ENCODE results near the gene SPINK4.

The SPINK4 gene

DNA sequence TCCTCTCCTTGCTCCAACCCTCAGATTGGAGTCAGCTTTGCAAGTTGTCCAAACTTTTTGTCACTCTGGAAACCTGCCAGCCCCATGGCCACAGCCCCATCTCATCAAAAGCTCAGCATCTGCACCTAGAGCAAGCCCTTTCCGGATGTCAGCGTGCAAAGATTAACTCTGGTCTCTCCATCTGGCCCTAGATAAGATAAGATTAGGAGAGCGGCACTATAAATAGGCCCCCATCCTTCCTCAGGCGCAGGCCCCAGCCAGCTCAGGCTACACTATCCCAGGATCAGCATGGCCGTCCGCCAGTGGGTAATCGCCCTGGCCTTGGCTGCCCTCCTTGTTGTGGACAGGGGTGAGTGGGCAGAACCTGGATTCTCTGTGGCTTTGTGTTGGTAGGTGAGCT lies at the start of gene SPINK4:
Gene SPINK4, plus strand, starts transcription at position 247 of the 400 bp plus-strand sequence. Its CDS starts 42 bp downstream, at position 289.
- no peak for DNase-seq (ENCODE audit: low read depth)

GRCh38 chr9:33192493-33193255 lies 47.3 kb upstream of the SPINK4 start:
- no peak for DNase-seq (ENCODE audit: low read depth)

- DNase-seq (ENCODE audit: low read depth): no peak
Measured at GRCh38 chr9:33193818-33194217, 46.1 kb upstream of the SPINK4 start.

DNA sequence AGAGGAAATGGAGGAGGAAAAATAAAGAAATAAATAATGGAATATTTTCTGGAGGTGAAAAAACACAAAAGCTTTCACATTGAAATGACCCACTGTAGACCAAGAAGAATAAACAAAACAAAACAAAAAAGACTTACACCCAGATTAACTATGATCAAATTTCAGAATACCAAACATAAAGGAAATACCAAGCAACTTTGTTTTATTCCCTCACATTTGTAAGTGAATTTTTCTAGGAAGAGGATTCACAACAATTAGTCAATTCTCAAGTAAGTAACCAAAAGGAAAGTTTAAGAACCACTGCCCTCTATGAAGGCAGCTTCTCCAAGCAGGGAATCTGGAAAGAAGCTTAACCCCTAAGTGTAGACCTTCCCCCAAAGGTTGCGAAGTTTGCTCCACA lies 43.2 kb upstream of the SPINK4 start:
- no peak for DNase-seq (ENCODE audit: low read depth)

DNA sequence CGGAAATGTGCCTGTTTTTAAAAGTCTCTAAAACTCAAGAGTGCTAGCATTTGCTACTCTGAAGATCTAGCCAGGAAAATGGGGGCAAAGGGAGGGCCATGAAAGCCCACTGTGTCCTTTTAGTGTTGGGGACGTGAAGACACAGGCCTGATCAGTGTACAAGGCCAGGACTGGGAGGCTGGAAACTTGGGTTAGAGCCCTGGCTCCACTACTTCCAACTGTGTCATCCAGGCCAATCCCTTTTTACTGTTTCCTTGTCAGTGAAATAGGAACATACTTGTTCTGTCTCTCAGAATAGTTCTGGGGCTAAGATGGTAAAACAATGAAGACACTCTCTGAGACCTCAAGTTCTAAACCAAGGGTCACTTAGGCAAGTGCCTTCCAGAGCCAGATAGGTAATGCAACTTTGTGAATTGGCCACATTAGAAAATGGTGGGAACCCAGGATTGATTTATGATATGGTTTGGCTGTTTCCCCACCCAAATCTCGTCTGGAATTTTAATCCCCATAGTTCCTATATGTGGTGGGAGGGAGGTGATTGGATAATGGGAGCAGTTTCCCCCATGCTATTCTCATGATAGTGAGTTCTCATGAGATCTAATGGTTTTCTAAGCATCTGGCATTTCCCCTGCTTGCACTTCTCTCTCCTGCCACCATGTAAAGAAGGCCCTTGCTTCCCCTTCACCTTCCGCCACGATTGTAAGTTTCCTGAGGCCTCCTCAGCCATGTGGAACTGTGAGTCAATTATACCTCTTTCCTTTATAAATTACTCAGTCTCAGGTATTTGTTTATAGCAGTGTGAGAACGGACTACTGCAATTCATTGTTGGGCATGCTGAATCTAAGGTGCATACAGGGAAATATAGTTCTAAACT lies 42.5 kb upstream of the SPINK4 start:
- no peak for DNase-seq (ENCODE audit: low read depth)

DNA sequence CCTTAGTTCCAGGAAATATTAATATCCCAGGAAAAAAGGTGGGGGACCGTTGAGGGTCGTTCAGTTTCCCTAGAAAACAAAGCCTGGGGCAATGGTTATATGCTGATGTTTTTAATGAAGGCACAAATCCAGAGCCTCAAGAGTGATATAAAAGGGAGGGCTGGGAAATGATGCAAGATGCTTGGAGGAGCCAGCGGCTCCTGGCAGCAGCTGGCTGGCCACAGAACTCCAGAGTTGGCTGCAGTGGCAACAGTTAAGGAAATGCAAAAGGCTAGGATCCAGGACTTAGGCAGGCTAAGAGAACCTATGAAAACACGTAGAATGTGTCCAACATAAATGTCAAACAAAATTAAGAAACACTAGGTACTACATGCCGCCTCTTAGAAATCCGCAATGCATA lies 41.8 kb upstream of the SPINK4 start:
- DNase-seq (ENCODE audit: low read depth): no peak

- DNase-seq (ENCODE audit: low read depth): no peak
Measured at GRCh38 chr9:33202018-33202417, 37.9 kb upstream of the SPINK4 start.

GRCh38 chr9:33202552-33203201 lies 37.3 kb upstream of the SPINK4 start:
- no peak for DNase-seq (ENCODE audit: low read depth)

DNA sequence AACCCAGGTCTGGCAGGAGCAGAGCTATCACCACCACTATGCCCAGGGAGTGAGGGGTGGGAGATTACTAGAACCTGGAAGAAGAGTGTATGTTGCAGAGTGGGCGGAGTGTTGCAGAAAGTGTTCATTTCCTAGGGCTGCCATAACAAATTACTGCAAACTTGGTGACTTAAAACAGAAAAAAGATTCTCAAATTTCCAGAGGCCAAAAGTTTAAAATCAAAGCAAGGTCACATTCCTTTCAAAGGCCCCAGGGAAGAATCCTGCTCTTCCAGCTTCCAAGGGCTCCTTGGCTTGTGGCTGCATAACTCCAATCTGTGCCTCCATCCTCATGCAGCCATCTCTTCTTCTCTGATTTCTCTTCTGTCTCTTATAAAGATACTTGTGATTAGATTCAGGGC lies 30.6 kb upstream of the SPINK4 start:
- DNase-seq (ENCODE audit: low read depth): no peak

GRCh38 chr9:33210006-33210715 lies 29.8 kb upstream of the SPINK4 start:
- no peak for DNase-seq (ENCODE audit: low read depth)

- no peak for DNase-seq (ENCODE audit: low read depth)
Measured at GRCh38 chr9:33211695-33212393, 28.1 kb upstream of the SPINK4 start.

- no peak for DNase-seq (ENCODE audit: low read depth)
Measured at GRCh38 chr9:33220681-33221567, 19.0 kb upstream of the SPINK4 start.

DNA sequence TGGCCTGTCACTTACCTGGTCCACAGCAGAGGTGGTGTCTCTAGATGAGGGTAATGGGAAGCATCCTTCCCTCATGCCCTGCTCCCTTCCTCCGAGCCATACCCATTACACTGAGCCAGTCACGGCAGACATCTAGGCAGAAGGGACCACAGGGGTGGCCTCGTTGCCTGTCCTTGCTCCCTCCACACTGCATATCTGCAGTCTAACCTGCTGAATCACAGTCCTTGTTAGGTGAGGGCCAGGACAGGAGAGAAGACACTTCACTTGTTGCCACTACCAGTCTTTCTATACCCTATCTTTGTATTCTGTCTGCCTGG lies 18.4 kb upstream of the SPINK4 start:
- no peak for DNase-seq (ENCODE audit: low read depth)

DNA sequence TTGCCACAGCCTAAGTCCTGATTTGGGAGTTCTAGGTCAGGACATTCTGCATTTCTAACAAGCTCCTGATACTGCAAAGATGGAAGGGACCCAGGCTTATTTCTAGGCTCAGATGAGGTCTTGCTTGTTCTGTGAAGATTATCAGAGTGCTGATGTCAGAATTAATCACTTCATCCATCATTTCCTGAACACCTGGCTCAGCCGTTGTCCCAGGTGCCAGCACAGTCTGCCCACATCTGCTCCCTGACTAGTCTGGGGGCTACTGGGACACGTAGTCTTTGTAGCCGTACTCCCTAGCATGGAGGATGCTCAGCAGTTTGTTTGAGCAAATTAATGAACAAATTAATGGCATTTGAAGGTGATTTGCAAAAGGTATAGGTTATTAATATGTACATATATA lies 17.9 kb upstream of the SPINK4 start:
- no peak for DNase-seq (ENCODE audit: low read depth)

DNA sequence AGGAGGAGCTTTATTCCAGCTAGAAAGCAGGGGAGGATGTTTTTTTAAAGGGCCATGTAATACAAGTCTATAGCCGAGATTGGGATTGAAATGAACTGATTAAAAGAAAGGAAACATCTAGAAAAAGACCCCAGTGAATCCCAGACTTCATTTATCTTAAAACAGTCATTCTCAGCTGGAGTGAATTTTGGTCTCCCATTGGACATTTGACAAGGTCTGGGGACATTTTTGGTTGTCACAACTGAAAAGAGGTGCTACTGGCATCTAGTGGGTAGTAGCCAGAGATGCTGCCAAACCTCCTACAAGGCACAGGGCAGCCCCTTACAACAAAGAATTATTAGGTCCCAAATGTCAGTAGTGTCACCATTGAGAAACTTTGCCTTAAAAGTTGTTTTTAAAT lies 16.3 kb upstream of the SPINK4 start:
- DNase-seq (ENCODE audit: low read depth): no peak

DNA sequence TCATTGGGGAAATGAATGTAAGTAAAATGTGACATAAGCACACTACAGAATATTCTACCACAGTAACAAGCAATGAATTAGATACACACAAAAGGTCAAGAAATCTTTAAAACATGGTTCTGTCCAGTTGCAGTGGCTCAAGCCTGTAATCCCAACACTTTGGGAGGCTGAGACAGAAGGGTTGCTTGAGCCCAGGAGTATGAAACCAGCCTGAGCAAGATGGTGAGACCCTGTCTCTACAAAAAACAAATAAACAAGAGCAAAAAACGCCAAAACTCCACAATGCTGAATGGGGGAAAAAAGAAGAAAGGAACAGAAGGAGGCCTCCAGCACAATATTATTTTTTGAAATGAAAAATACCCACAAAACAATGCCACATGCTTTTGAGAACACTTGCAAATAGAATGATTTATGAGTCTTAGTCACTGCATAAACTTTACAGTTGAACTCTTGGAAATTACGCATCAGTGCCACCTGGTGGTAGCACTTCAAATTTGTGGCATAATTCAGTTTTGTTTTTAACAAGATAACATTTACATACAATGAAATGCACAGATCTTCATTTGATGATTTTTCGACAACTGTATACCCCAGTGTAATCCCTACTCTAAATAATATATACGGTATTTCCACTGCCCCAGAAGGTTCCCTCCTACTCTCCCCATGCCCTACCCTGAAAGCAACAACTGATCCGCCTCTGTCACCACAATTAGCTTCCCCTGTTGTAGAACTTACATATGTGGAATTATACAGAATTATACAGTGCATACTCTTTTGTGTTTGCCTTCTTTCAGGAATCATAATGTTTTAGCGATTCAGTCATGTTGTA lies 14.4 kb upstream of the SPINK4 start:
- no peak for DNase-seq (ENCODE audit: low read depth)

GRCh38 chr9:33227008-33227398 lies 13.0 kb upstream of the SPINK4 start:
- no peak for DNase-seq (ENCODE audit: low read depth)

- DNase-seq (ENCODE audit: low read depth): no peak
Measured at GRCh38 chr9:33227741-33228140, 12.2 kb upstream of the SPINK4 start.

DNA sequence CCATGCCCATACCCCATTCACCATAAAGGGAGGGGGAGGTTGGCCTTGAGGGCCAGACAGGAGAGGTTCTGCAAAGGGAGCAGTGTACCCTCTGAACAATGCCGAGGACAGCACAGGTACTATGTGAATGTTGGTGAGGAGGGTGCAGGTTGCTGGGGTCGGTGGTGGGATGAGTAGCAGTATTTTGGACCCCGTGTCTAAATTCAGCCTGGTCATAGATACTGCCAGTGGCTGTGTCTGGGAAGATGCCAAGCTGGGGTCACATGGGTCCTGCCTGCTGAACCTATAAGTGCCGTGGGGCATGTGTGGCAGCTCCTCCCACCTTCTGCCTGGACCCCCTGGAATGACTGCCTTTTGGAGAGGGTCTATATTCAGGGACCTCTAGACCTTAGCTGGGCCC lies 11.4 kb upstream of the SPINK4 start:
- DNase-seq (ENCODE audit: low read depth): no peak
